GM21717 (cell line): ENCODE data around the gene NR3C2.

Experiments
- ATAC-seq: cut with Tn5 transposase; IDR thresholded peaks from one replicate; pipeline ENCODE4 v1.9.1; 2021; ENCODE audit warnings: mild to moderate bottlenecking, moderate library complexity; ENCODE audit not compliant: unreplicated experiment

The NR3C2 gene

DNA sequence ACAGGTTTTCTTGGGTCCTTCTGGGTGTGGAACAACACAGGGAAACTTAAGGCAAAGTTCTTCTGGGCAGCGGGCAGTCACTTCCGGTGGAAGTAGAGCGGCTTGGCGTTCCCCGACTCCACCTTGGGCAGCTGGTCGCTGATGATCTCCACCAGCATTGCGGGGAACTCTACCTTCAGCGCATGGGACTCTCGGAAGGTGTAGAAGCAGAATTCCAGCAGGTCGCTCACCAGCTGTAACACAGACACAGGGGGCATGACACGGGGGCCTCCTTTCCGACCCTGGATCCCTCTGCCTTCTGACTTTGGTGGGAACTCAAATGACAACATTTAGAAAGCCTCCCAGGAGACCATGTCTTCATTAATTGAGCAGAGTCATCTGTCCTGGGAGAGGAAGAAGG lies 360.9 kb downstream of the NR3C2 start:
- ATAC-seq: no peak

DNA sequence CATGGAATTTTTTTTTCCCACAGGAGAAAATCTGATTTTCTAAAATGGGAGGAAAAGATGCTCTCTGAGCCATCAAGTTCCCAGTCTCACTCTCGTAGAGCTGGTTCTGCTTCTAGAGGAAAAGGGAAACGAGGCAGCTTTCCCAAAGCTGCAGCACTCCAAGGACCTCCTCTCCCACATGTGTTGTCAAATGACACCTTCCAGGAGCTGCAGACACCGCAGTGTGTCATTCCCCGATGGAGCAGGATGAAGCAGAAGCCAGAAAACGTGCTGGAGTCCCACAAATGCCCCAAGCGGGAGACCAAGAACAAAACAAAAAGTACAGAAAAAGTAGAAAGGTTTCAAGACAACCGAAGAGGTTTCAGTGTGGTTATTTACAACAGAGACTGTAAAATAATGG lies 362.3 kb downstream of the NR3C2 start:
- no peak for ATAC-seq

DNA sequence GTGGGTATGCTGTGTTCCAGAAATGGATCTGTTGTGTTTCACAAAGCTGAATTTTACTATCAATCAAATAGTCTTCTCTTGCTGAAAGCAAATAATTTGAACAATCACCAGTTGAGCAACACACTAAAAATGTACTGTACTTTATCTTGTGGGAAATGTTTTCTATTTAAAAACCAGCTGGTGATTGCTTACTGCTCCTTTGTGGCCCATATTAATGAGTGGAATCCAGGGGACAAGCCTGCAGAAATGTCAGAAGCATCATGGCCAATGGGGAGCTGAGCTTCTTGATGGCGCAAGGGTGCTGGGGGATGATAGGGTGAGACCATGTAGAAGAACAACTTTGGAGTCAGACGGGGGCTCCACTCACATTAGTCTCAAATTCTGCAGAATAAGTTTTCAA lies 364.2 kb downstream of the NR3C2 start:
- no peak for ATAC-seq

DNA sequence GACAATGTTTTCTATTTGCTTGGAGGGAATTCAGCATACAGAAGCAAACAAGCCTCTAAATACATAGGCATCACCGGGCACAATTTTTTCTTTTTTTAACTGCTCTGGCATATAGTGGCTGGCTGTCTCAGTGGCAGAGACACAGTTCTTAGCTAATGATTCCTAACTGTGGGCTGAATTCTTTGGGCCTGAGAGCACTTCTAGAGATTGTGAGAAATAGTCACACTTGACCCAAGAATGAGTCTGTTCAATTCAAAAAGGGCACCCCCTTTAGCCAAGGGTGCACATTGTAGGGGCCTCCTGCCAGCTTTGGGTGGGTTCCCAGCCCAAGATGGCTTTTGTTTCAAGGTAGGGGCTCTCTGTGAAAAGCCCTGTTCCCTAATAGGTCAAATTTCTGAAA lies 364.6 kb downstream of the NR3C2 start:
- no peak for ATAC-seq

DNA sequence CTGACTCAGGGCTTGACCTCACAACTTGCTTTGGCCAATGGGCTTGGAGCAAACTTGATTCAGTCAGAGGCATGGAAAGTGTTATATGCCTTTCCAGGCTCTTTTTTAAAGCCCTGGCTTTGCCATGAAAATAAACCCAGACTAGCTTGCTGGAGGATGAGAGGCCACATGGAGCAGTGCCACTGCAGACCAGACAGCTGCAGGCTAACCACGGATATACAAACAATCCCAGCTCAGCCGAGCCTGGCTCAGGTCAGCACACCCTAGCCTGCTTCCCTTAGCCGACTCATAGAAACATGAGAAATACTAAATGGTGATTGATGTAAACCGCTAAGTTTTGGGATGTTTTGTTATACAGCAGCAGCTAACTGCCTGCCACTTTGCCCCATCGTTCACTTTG lies 365.2 kb downstream of the NR3C2 start:
- no peak for ATAC-seq

- ATAC-seq: no peak
Observed at GRCh38 chr4:148075438-148075837, 366.8 kb downstream of the NR3C2 start.

- ATAC-seq: no peak
Observed at GRCh38 chr4:148074462-148074861, 367.8 kb downstream of the NR3C2 start.

DNA sequence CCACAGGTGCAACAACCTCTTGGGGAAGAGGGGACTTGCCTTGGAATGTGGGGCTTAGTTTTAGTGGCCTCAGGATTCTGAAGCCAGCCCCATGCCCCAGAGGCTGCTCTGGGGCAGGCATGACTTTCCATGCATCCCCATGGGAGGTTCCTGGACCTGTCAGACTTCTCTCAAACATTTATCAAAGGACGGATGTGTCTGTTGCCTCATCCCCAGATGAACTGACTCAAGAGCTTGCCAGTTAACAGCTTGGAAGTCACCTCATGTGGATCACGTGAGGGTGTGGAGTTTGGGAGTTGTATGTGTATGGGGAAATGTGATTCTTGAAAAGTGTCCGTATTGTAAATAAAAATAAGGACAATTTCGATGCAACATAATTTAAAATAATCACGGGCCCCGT lies 368.9 kb downstream of the NR3C2 start:
- ATAC-seq: no peak

DNA sequence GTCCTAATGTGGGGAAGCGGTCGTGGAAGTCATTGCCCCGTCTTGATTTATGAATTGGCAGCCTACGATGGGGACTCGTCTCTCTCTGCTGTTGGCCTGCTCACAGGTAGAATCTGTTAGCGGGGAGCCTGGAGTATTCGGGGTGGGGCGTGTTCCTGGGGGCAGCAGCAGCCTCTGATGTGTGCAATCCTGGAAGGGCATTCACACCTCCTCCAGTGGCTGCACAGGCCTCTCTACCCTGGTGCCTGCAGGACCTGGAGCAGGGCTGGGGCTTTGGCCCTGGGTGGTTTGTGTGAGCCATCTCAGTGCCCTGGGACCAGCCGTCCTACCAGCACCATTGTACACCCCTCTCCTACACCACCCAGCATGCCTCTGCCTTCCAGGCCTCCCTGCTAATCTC lies 369.4 kb downstream of the NR3C2 start:
- no peak for ATAC-seq

DNA sequence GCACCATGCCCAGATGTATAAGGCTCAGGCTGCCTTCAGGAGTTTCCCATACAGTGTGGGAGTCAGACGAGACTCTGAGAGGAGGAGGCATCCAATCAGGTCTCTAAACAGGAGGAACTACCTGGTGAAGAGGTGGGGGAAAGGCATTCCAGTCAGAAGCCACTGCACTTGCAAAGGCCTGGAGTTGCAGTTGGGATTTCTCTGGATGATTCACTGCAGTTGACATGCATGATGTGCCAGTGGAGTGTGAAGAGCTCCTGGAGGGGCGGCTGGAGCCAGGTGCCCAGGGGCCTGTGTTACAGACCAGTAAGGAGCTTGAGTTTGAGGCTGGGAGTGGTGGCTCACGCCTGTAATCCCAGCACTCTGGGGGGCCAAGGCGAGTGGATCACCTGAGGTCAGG lies 371.2 kb downstream of the NR3C2 start:
- ATAC-seq: no peak

DNA sequence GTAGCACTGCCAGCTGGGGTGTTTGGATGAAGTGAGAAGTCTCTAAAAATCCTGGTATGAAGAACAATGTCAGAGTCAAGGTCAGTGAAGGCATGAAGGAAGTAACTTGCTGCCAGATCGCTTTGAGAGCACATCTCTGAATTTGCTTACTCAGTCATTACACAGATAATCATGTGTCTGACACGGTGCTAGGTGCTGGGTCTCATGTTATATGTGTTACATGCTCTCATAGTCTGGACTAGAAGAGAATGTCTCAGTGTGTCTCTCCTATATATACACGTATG lies 372.4 kb downstream of the NR3C2 start:
- ATAC-seq: no peak

GRCh38 chr4:148069086-148069894 lies 372.9 kb downstream of the NR3C2 start:
- ATAC-seq: no peak

- no peak for ATAC-seq
Observed at GRCh38 chr4:148068065-148068911, 373.9 kb downstream of the NR3C2 start.

DNA sequence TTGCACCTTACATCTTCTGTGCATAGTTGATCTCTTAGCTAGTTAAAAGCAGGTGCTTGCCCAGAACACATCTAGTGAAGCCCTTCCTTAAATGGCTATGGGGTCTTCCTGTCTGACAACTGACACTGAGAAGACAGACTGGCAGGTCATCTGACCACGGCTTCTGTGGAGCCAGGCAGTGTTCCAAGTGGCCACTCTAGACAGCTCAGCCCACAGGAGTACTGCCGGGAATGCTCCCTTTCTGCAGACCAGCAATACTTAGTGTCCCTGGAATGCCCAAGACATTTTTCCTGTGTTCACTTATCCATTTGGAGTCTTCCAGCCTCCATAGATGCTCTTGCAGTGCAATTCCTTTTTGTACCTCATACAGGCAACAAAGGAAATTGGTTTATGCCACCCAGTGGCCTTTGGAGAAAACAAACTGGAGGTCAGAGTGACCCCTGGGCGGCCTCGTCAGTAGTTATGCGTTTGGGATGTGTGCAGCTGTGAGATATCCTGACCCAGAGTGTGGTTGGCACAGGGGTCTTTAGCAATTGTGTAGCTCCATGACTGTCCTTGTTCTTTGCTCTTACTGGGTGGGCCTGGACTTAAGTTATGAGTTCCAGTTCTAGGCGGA lies 374.8 kb downstream of the NR3C2 start:
- ATAC-seq: no peak

DNA sequence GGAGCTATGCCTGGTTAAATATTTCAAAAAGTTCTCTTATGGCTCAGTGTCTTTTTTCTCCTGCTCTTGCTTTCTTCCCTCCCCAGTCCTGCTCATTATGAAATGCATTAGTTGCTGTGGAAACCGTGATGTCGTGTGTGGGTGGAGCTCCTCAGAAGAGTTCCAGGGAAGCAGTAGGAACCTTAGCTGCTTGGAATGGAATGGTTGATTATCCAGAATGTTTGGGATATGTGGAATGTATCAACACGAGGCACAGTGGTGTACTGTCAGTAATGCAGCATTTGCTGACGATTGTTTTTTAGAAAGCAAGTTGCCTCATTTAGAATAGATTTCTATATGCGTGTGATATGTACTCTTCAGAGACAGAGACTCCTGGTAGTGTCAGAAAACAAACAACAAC lies 377.1 kb downstream of the NR3C2 start:
- ATAC-seq: no peak

- no peak for ATAC-seq
Observed at GRCh38 chr4:148064451-148064850, 377.8 kb downstream of the NR3C2 start.

GRCh38 chr4:148062301-148062950 lies 379.8 kb downstream of the NR3C2 start:
- no peak for ATAC-seq

- no peak for ATAC-seq
Observed at GRCh38 chr4:148061795-148062194, 380.4 kb downstream of the NR3C2 start.

- ATAC-seq: no peak
Observed at GRCh38 chr4:148061141-148061481, 381.1 kb downstream of the NR3C2 start.

- no peak for ATAC-seq
Observed at GRCh38 chr4:148060264-148061140, 381.7 kb downstream of the NR3C2 start.
